Fibroblast of lung (primary cell): ENCODE measurements around the gene CRMP1. TPM values are rescaled to one million over a fixed set of nuclear protein-coding genes. Genes with fewer than 3 reads are reported as not detected.
"Not testable (repeated sequence)": the region's sequence is repeated elsewhere in the genome, so short reads cannot be mapped to it uniquely, and the experiment has no call there.

Source experiments
- DNase-seq, 2 donors: peaks; one replicate each; pipeline versions ENCODE4 v3.0.0 to v3.0.0-alpha.2; 2010; ENCODE audit warnings: low read depth in 2 of 2
- H2AFZ ChIP-seq: 2 replicates; pipeline ENCODE4 v1.5.1; 2012; ENCODE audit warnings: low read length, control low read depth, inconsistent platforms
- H3K27ac ChIP-seq: 2 replicates; pipeline ENCODE4 v1.5.1; 2011; ENCODE audit warnings: low read length, control low read depth; ENCODE audit not compliant: insufficient read depth
- H3K27me3 ChIP-seq: 2 replicates; pipeline ENCODE4 v1.5.1; 2011; ENCODE audit warnings: mild to moderate bottlenecking, low read length; ENCODE audit not compliant: control insufficient read depth, insufficient read depth
- H3K36me3 ChIP-seq: 2 replicates; pipeline ENCODE4 v1.5.1; 2011; ENCODE audit warnings: low read length; ENCODE audit not compliant: control insufficient read depth, insufficient read depth
- H3K4me1 ChIP-seq: 2 replicates; pipeline ENCODE4 v1.5.1; 2011; ENCODE audit warnings: low read length; ENCODE audit not compliant: control insufficient read depth, insufficient read depth; ENCODE audit errors: extremely low read depth
- H3K4me2 ChIP-seq: 2 replicates; pipeline ENCODE4 v1.5.1; 2011; ENCODE audit warnings: low read length, control low read depth; ENCODE audit not compliant: insufficient read depth; ENCODE audit errors: extremely low read depth
- H3K4me3 ChIP-seq, 4 experiments: fragments of 200-600 bp in 1 of 4; sonication (generic) in 1 of 4; replicated peaks in 1 of 4; 2 replicates each; pipeline ENCODE4 v1.5.1; 2011 to 2016; ENCODE audit warnings: low read length in 4 of 4, low read depth in 3 of 4, mild to moderate bottlenecking in 3 of 4, control low read depth in 2 of 4, inconsistent platforms in 1 of 4, mixed read lengths in 1 of 4; ENCODE audit not compliant: insufficient read depth in 1 of 4; ENCODE audit errors: control extremely low read depth in 1 of 4
- H3K79me2 ChIP-seq: 2 replicates; pipeline ENCODE4 v1.5.1; 2012; ENCODE audit warnings: mild to moderate bottlenecking, low read length, inconsistent platforms; ENCODE audit not compliant: control insufficient read depth, insufficient read depth
- H3K9ac ChIP-seq: 2 replicates; pipeline ENCODE4 v1.5.1; 2011; ENCODE audit warnings: mild to moderate bottlenecking, low read length, control low read depth; ENCODE audit not compliant: insufficient read depth
- H3K9me3 ChIP-seq: 2 replicates; pipeline ENCODE4 v1.5.1; 2012; ENCODE audit warnings: low read depth, low read length; ENCODE audit not compliant: control insufficient read depth, insufficient read depth
- H4K20me1 ChIP-seq: 2 replicates; pipeline ENCODE4 v1.5.1; 2011; ENCODE audit warnings: low read length; ENCODE audit not compliant: control insufficient read depth, insufficient read depth; ENCODE audit errors: extremely low read depth
- CTCF ChIP-seq, 2 donors: IDR thresholded peaks in 1 of 2; conservative IDR thresholded peaks in 1 of 2; 1 replicate in 1 of 2; 2 replicates in 1 of 2; pipeline ENCODE4 v1.5.1; 2011 to 2012; ENCODE audit warnings: low read length in 2 of 2, control low read depth in 1 of 2, inconsistent platforms in 1 of 2, low read depth in 1 of 2, mild to moderate bottlenecking in 1 of 2
- polyA plus RNA-seq, 2 donors: library from polyadenylated mRNA; depleted of rRNA in 1 of 2; stranded (reverse) in 1 of 2; unstranded in 1 of 2; fragments of >200 nt; gene quantifications; 2 replicates each; pipeline ENCODE4 v1.2.1, GENCODE V29; 2011 to 2012; ENCODE audit warnings: missing spikeins in 1 of 2
- total RNA-seq: library from RNA; depleted of rRNA; stranded (reverse); fragments of >200 nt; gene quantifications from 2 replicates; pipeline ENCODE4 v1.2.1, GENCODE V29; 2014

CRMP1 gene
- total and polyA plus RNA-seq, 2 donors (not counting 1 experiment from before 2014, with no cell fraction given) = 0.33 to 2.7 TPM

DNA sequence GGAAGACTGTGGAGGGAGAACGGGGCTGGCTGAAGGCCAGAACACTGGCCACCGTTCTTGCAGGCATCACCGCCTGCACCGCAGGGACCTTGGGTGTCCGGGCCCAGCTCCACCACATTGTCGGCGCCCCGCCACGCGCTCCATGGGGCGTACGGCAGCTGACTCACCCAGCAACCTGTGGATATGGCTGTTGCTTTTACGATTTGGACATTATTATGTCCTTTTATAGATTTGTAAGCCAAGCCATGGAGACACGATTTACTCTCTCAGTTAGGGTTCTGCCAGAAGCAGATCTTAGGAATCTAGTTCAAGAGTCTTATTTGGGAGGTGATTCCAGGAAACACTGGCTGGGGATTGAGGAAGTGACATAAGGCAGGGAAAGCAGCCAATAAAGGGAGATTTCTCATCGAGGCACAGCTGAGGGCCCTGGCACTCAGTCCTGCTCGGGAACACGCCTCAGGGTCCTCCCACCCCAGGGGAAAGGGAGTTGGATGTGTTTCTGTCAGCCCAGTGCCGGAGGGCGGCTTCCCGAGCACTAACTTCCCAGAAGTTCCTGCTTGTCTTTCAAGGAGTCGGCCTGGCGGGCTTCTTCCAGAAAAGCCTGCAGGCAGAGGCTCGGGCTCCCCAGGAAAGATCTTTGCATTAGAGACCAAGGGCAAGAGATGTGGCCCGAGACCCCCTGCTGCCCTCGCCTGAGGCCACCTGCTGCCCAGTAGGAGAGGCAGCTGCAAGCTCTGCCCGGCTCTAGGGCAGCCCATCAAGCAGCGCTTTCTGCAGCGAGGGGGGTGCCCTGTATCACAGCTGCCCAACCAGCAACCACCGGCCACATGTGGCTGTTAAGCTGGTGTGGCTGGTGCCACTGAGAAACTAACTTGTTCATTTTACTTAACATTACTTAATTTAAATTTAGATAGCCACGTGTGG, 52.9 kb downstream of the CRMP1 start:
- DNase-seq = peak in 1 of 2 donors; percentile 47
- Histone ChIP-seq H2AFZ (peak overlapping the region; percentile 3), H3K4me1 (peaks cover 2% of the 10 kb centered on the region), H3K4me2 (peak overlapping the region; percentile 71), H3K27me3 (no peaks in the 10 kb centered on the region), H3K36me3 (no peaks in the 10 kb centered on the region), H3K4me3 (peak overlapping the region in 1 of 4 experiments; percentile 40), H3K79me2 (no peaks in the 10 kb centered on the region), H3K9ac (no peak overlapping the region), H4K20me1 (no peaks in the 10 kb centered on the region), H3K9me3 (no peaks in the 10 kb centered on the region), H3K27ac (no peak overlapping the region)
- no peak for TF ChIP-seq CTCF (conservative IDR thresholded peaks at IDR 0.05 in 1 of 2, IDR thresholded peaks at IDR 0.05 in 1 of 2; ENCODE audit: low read depth in 1 of 2, low read length in 2 of 2)

GRCh38 chr4:5839332-5839731, 53.6 kb downstream of the CRMP1 start:
- Histone ChIP-seq H3K79me2 (no peaks in the 10 kb centered on the region), H4K20me1 (no peaks in the 10 kb centered on the region), H3K4me2 (no peak overlapping the region), H3K27ac (no peak overlapping the region), H2AFZ (no peak overlapping the region), H3K4me3 (no peak overlapping the region), H3K4me1 (peaks cover 2% of the 10 kb centered on the region), H3K27me3 (no peaks in the 10 kb centered on the region), H3K9ac (no peak overlapping the region), H3K9me3 (no peaks in the 10 kb centered on the region), H3K36me3 (no peaks in the 10 kb centered on the region)
- TF ChIP-seq CTCF (conservative IDR thresholded peaks at IDR 0.05 in 1 of 2, IDR thresholded peaks at IDR 0.05 in 1 of 2; ENCODE audit: low read depth in 1 of 2, low read length in 2 of 2) = no peak
- DNase-seq = no peak

- not testable (repeated sequence) for DNase-seq, H3K4me2 ChIP-seq, H3K27me3 ChIP-seq, H2AFZ ChIP-seq, H3K9me3 ChIP-seq, H3K36me3 ChIP-seq, H3K9ac ChIP-seq, H3K4me3 ChIP-seq, H3K4me1 ChIP-seq, H4K20me1 ChIP-seq, H3K27ac ChIP-seq, H3K79me2 ChIP-seq
Observed at GRCh38 chr4:5837483-5837882, 55.4 kb downstream of the CRMP1 start.
